A549 (cell line): ENCODE results near the gene TMEM30A.

Experiments
- CHD4 ChIP-seq: fragments of 200-600 bp; sonication (generic); IDR thresholded peaks from 2 replicates; pipeline ENCODE4 v1.6.1; 2016; ENCODE audit warnings: antibody characterized with exemption, mild to moderate bottlenecking, borderline replicate concordance
- EHMT2 ChIP-seq: fragments of 200-600 bp; sonication (generic); IDR thresholded peaks from 2 replicates; pipeline ENCODE4 v1.6.1; 2016; ENCODE audit warnings: antibody characterized with exemption, low read depth, mild to moderate bottlenecking, moderate library complexity
- KDM1A ChIP-seq: fragments of 200-600 bp; sonication (generic); IDR thresholded peaks from 2 replicates; pipeline ENCODE4 v1.6.1; 2016; ENCODE audit warnings: low read depth, mild to moderate bottlenecking
- POLR2A ChIP-seq: IDR thresholded peaks from 2 replicates; pipeline ENCODE4 v1.6.1; 2012; ENCODE audit warnings: mild to moderate bottlenecking, low read length
- ZFP36 ChIP-seq: fragments of 450-650 bp; IDR thresholded peaks from 2 replicates; pipeline ENCODE4 v1.6.1; 2014; ENCODE audit warnings: borderline replicate concordance; ENCODE audit not compliant: partially characterized antibody
- TF ChIP-seq, protein P1 (sequence below): fragments of >200 bp; sonication (Bioruptor Twin); formaldehyde crosslinking; IDR thresholded peaks from 3 replicates; pipeline ENCODE4 v1.5.1; 2016
- TF ChIP-seq, protein P2 (sequence below): fragments of 450-650 bp; IDR thresholded peaks from 2 replicates; pipeline ENCODE4 v1.6.1; 2014; ENCODE audit warnings: antibody characterized with exemption

DNA sequence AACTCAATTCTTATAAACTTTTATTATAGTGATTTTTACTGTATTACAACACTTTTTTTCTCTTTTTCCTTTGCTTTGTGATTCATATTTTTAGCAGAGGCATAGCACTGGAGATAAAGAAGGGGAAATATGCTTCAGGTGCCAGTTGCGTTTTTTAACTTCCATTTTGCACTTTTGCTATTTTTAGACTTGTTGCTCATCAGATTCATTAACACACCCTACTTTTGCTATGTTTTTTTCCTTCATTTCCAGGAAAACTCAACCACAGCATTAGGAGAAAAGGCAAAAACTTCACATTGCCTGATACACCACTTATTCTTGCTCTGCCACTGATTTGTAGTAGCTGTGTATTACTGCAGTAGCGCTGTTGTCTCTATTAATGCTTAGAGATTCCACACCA, 8.0 kb upstream of the TMEM30A start:
- TF ChIP-seq, protein P1, sequence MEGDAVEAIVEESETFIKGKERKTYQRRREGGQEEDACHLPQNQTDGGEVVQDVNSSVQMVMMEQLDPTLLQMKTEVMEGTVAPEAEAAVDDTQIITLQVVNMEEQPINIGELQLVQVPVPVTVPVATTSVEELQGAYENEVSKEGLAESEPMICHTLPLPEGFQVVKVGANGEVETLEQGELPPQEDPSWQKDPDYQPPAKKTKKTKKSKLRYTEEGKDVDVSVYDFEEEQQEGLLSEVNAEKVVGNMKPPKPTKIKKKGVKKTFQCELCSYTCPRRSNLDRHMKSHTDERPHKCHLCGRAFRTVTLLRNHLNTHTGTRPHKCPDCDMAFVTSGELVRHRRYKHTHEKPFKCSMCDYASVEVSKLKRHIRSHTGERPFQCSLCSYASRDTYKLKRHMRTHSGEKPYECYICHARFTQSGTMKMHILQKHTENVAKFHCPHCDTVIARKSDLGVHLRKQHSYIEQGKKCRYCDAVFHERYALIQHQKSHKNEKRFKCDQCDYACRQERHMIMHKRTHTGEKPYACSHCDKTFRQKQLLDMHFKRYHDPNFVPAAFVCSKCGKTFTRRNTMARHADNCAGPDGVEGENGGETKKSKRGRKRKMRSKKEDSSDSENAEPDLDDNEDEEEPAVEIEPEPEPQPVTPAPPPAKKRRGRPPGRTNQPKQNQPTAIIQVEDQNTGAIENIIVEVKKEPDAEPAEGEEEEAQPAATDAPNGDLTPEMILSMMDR = no peak
- TF ChIP-seq, protein P2, sequence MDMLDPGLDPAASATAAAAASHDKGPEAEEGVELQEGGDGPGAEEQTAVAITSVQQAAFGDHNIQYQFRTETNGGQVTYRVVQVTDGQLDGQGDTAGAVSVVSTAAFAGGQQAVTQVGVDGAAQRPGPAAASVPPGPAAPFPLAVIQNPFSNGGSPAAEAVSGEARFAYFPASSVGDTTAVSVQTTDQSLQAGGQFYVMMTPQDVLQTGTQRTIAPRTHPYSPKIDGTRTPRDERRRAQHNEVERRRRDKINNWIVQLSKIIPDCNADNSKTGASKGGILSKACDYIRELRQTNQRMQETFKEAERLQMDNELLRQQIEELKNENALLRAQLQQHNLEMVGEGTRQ = no peak
- no peak for TF ChIP-seq POLR2A
- no peak for TF ChIP-seq CHD4
- TF ChIP-seq KDM1A = no peak
- no peak for TF ChIP-seq ZFP36
- TF ChIP-seq EHMT2 = no peak
